CD8-positive, alpha-beta memory T cell (primary cell): Measurements from ENCODE around the gene VAV3. TPM values are rescaled to one million over a fixed set of nuclear protein-coding genes. Genes with fewer than 3 reads are reported as not detected.

Experiments used
- CTCF ChIA-PET: fragments of 350-600 bp; sonication (Branson Sonifier 250); formaldehyde crosslinking; loops from one replicate; lab custom pipeline; 2021; ENCODE audit warnings: antibody characterized with exemption; lab: Charles Lee
- POLR2A ChIA-PET: fragments of 350-600 bp; sonication (Branson Sonifier 250); formaldehyde crosslinking; loops from one replicate; lab custom pipeline; 2021; ENCODE audit warnings: antibody characterized with exemption; lab: Charles Lee
- DNase-seq, 5 donors: peaks; one replicate each; pipeline versions ENCODE4 v3.0.0 to v3.0.0-alpha.2; 2020 to 2022; ENCODE audit warnings: mixed read lengths in 1 of 5
- H3K27ac ChIP-seq: one replicate; pipeline ENCODE4 v1.7.0; 2013; ENCODE audit warnings: low read depth, mild to moderate bottlenecking, low read length, moderate library complexity
- H3K27me3 ChIP-seq: 2 replicates; pipeline ENCODE4 v1.7.0; 2013; ENCODE audit warnings: low read length, mild to moderate bottlenecking; ENCODE audit not compliant: insufficient read depth, poor library complexity, severe bottlenecking
- H3K36me3 ChIP-seq: 2 replicates; pipeline ENCODE4 v1.7.0; 2013; ENCODE audit warnings: mild to moderate bottlenecking, low read length, moderate library complexity; ENCODE audit not compliant: insufficient read depth
- H3K4me1 ChIP-seq: 2 replicates; pipeline ENCODE4 v1.7.0; 2013; ENCODE audit warnings: mild to moderate bottlenecking, low read length, moderate library complexity; ENCODE audit not compliant: insufficient read depth
- H3K4me3 ChIP-seq: 2 replicates; pipeline ENCODE4 v1.7.0; 2013; ENCODE audit warnings: mild to moderate bottlenecking, low read length
- H3K9me3 ChIP-seq: 2 replicates; pipeline ENCODE4 v1.7.0; 2013; ENCODE audit warnings: mild to moderate bottlenecking, low read length
- H3K27ac Mint-ChIP-seq, 8 donors: one replicate each; pipeline ENCODE4 v1.8.0; 2020 to 2021; ENCODE audit warnings: mixed read lengths in 8 of 8, mild to moderate bottlenecking in 6 of 8, inconsistent platforms in 3 of 8, moderate library complexity in 3 of 8
- H3K27me3 Mint-ChIP-seq, 2 donors: one replicate each; pipeline ENCODE4 v1.8.0; 2020 to 2021; ENCODE audit warnings: mixed read lengths in 2 of 2, mild to moderate bottlenecking in 1 of 2, moderate library complexity in 1 of 2
- H3K36me3 Mint-ChIP-seq, 3 donors: one replicate each; pipeline ENCODE4 v1.8.0; 2020 to 2021; ENCODE audit warnings: mixed read lengths in 3 of 3, inconsistent platforms in 1 of 3, mild to moderate bottlenecking in 1 of 3
- H3K4me1 Mint-ChIP-seq, 3 donors: one replicate each; pipeline ENCODE4 v1.8.0; 2020 to 2021; ENCODE audit warnings: mixed read lengths in 3 of 3, inconsistent platforms in 1 of 3, mild to moderate bottlenecking in 1 of 3
- H3K4me3 Mint-ChIP-seq, 7 donors: one replicate each; pipeline ENCODE4 v1.8.0; 2020 to 2021; ENCODE audit warnings: mixed read lengths in 7 of 7, mild to moderate bottlenecking in 6 of 7, moderate library complexity in 4 of 7, inconsistent platforms in 2 of 7
- H3K9me3 Mint-ChIP-seq, 5 donors: one replicate each; pipeline ENCODE4 v1.8.0; 2020 to 2022; ENCODE audit warnings: mixed read lengths in 5 of 5, mild to moderate bottlenecking in 3 of 5, moderate library complexity in 2 of 5, inconsistent platforms in 1 of 5
- polyA plus RNA-seq: library from polyadenylated mRNA; unstranded; fragments of 300-500 nt; fragmentation: Illumina TruSeq; gene quantifications from one replicate; pipeline ENCODE4 v1.2.3, GENCODE V29; 2021
- total RNA-seq, 2 experiments: library from RNA; stranded (reverse); gene quantifications; one replicate each; pipeline ENCODE4 v1.2.3, GENCODE V29; 2021

Gene VAV3
- total and polyA plus RNA-seq, 3 experiments from 2014 or later: 4.4 to 13.7 (median 4.7) TPM

DNA sequence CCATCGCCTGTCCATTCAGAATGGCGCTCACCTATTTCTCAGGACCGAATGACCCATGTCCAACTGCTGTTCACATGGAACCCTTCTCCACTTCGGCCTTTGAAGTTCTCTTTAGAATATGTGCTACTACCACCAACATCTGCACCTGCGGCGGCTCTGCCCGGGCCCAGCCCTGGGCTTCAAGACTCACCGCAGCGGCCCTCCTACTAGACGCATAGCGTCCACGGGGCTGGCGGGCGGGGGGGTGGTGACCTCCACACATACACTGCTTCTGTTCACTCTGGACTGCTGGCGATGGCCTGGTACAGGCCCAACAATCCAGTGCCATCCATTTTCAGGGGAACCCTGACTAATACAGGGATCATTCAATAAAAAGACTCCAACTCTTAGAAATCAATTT is 394.2 kb downstream of the VAV3 start:
- ChIA-PET POLR2A (no interaction called here), CTCF (no interaction called here)

DNA sequence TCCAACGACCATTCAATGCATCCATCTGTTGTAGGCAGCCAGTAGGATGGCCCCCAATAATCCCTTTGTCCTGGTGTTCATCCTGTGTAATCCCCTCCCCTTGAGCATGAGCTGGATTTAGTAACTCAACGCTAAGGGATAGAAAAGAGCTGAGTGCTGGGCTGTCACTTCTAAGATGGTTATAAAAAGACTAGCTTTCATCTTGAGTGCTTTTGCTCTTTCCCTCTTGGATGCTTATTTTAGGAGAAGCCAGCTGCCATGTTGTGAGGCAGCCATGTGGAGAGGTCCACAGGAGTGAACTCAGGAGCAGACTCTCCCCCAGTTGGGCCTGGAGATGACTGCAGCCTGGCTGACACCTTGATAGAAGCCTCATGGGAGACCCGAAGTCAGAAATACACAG is 401.5 kb downstream of the VAV3 start:
- Histone ChIP-seq H3K4me3 (no peak overlapping the region), H3K27ac (no peak overlapping the region), H3K36me3 (no peaks in the 10 kb centered on the region), H3K9me3 (no peaks in the 10 kb centered on the region), H3K4me1 (no peaks in the 10 kb centered on the region), H3K27me3 (no peaks in the 10 kb centered on the region)
- Mint-ChIP-seq H3K27ac (no peak overlapping the region), H3K9me3 (no peaks in the 10 kb centered on the region), H3K4me3 (no peak overlapping the region), H3K36me3 (no peaks in the 10 kb centered on the region), H3K4me1 (no peaks in the 10 kb centered on the region), H3K27me3 (no peaks in the 10 kb centered on the region)
- no peak for DNase-seq
- ChIA-PET CTCF (no interaction called here), POLR2A (no interaction called here)

More for the DNA sequence above, 394.2 kb downstream of the VAV3 start:
- Histone ChIP-seq H3K27ac (no peak overlapping the region), H3K4me1 (no peaks in the 10 kb centered on the region), H3K9me3 (no peaks in the 10 kb centered on the region), H3K36me3 (no peaks in the 10 kb centered on the region), H3K27me3 (no peaks in the 10 kb centered on the region), H3K4me3 (no peak overlapping the region)
- no peak for DNase-seq
- Mint-ChIP-seq H3K4me3 (no peak overlapping the region), H3K27ac (no peak overlapping the region), H3K4me1 (no peaks in the 10 kb centered on the region), H3K9me3 (no peaks in the 10 kb centered on the region), H3K27me3 (no peaks in the 10 kb centered on the region), H3K36me3 (peaks cover 11 to 34% (median 18%) of the 10 kb centered on the region in 3 donors)

DNA sequence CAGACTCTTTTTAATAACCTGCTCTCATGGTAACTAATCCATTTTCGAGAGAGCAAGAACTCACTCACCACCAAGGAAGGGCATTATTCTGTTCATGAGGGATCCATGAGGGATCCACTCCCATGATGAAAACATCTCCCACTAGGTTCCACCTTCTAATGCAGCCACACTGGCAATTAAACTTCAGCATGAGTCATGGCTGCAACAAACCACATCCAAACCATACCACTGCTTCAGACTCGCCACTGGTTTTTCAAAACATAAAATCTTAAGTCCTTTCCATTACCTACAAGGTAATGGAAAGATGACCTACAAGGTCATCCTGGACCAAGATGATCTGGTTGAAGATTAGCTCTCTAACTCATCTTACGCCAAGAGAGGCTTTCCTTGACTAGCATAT is 405.1 kb downstream of the VAV3 start:
- ChIA-PET CTCF (no interaction called here), POLR2A (no interaction called here)
- no peaks in the 10 kb centered on the region for H3K4me1 ChIP-seq
- H3K36me3 ChIP-seq: no peaks in the 10 kb centered on the region
- Mint-ChIP-seq H3K27ac (no peak overlapping the region), H3K27me3 (no peaks in the 10 kb centered on the region), H3K36me3 (no peaks in the 10 kb centered on the region), H3K4me1 (no peaks in the 10 kb centered on the region), H3K4me3 (no peak overlapping the region), H3K9me3 (no peaks in the 10 kb centered on the region)
- DNase-seq: no peak
- no peaks in the 10 kb centered on the region for H3K9me3 ChIP-seq
- H3K4me3 ChIP-seq: no peak overlapping the region
- no peaks in the 10 kb centered on the region for H3K27me3 ChIP-seq
- no peak overlapping the region for H3K27ac ChIP-seq

DNA sequence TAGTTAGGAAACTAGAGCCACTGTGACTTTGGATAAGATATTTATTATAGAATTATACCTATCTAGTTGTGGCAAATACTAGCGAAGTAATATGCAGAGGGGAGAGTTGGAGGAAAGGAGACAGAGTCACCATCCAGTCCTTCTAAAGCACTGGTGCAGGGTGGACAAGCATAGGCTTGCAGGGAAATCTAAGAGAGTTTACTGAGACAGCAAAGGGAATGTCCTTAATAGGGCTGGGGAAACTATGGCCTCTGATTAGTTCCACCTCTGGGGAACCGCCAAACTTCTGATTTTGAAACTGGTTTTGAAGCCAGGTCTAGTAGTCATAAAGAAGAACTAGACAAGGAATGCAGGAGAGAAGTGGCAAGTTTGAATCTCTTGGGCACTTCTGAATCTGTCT is 407.9 kb downstream of the VAV3 start:
- H3K36me3 Mint-ChIP-seq: no peaks in the 10 kb centered on the region

DNA sequence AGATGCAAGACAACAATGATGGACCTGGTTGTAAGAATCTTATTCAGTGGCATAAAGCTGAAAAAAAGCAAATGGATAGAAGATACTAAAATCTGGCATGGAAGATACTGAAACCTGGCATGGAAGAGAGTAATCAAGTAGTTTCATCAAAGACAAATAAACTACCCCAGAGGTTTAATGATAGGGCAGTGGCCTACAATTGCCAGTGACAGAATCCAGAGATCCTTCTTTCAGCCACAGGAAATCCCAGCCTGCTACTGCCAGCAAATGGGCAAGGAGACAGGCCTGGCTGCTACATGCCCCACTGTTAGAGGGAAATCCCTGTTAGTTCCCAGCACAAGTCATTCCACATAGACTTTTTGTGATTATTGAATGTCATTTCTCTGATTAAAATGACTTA is 409.4 kb downstream of the VAV3 start:
- no peaks in the 10 kb centered on the region for H3K9me3 ChIP-seq
- CTCF ChIA-PET: no interaction called here
- H3K4me3 ChIP-seq: no peak overlapping the region
- H3K9me3 Mint-ChIP-seq: no peaks in the 10 kb centered on the region
- POLR2A ChIA-PET: no interaction called here
- H3K27ac Mint-ChIP-seq: no peak overlapping the region
- H3K4me1 Mint-ChIP-seq: no peaks in the 10 kb centered on the region
- H3K36me3 ChIP-seq: no peaks in the 10 kb centered on the region
- no peaks in the 10 kb centered on the region for H3K4me1 ChIP-seq
- no peak overlapping the region for H3K27ac ChIP-seq
- H3K4me3 Mint-ChIP-seq: no peak overlapping the region
- H3K27me3 ChIP-seq: no peaks in the 10 kb centered on the region
- no peaks in the 10 kb centered on the region for H3K36me3 Mint-ChIP-seq
- no peak for DNase-seq
- no peaks in the 10 kb centered on the region for H3K27me3 Mint-ChIP-seq

More for the DNA sequence above, 407.9 kb downstream of the VAV3 start:
- Mint-ChIP-seq H3K27ac (no peak overlapping the region), H3K27me3 (no peaks in the 10 kb centered on the region), H3K4me1 (no peaks in the 10 kb centered on the region), H3K4me3 (no peak overlapping the region), H3K9me3 (no peaks in the 10 kb centered on the region)
- no peak for DNase-seq
- Histone ChIP-seq H3K36me3 (no peaks in the 10 kb centered on the region), H3K27ac (no peak overlapping the region), H3K27me3 (no peaks in the 10 kb centered on the region), H3K9me3 (no peaks in the 10 kb centered on the region), H3K4me1 (no peaks in the 10 kb centered on the region), H3K4me3 (no peak overlapping the region)
- CTCF ChIA-PET: no interaction called here
- POLR2A ChIA-PET: no interaction called here

DNA sequence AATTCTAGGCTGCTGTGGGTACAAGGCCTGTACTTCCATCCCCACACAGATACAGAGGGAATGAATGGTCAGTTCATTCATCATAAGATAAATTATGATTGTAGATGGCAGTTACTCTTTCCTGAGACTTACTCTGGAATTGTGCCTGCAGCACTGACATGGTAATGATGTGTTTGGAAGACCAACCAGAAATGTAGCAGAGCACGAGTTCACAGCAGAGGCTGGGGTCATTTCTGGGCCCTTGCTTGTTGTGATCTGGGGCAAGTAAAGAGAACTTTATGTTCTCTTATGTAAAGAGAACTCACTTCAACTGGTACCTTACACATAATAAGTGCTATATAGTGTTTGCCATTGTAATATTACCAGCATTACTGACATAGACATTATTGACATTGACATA is 412.2 kb downstream of the VAV3 start:
- Mint-ChIP-seq H3K4me3 (no peak overlapping the region), H3K4me1 (no peaks in the 10 kb centered on the region), H3K9me3 (no peaks in the 10 kb centered on the region), H3K27me3 (peaks cover 0 to 1% of the 10 kb centered on the region in 2 donors), H3K36me3 (no peaks in the 10 kb centered on the region), H3K27ac (no peak overlapping the region)
- Histone ChIP-seq H3K36me3 (no peaks in the 10 kb centered on the region), H3K4me1 (no peaks in the 10 kb centered on the region), H3K27me3 (no peaks in the 10 kb centered on the region), H3K27ac (no peak overlapping the region), H3K9me3 (no peaks in the 10 kb centered on the region), H3K4me3 (no peak overlapping the region)
- ChIA-PET POLR2A (no interaction called here), CTCF (interaction anchor here (1.0 kb wide), 1 partner anchor 10 kb away, joined by 3 read pairs; no protein-coding TSS in a partner anchor)
- DNase-seq: no peak

DNA sequence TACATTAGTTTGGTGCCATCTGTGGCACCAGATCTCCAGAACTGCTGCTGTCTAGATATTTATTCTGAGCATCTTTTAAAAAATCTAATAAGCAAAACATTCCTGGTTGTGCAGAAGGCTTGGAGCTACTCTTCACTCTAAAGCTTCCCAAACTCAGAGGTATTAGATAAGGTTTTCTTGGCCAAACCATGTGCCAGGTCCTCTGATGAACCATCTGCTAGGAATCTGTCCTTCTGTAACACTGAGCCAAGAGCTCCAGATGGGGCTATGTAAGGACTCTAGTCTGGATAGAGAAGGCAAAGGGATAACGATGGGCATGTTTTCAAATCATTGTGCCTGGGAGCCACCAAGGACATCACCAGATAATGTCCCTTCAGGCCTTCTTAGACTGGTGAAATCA is 413.5 kb downstream of the VAV3 start:
- Histone ChIP-seq H3K9me3 (no peaks in the 10 kb centered on the region), H3K27me3 (no peaks in the 10 kb centered on the region), H3K4me3 (no peak overlapping the region), H3K4me1 (no peaks in the 10 kb centered on the region), H3K36me3 (no peaks in the 10 kb centered on the region), H3K27ac (no peak overlapping the region)
- Mint-ChIP-seq H3K4me3 (no peak overlapping the region), H3K9me3 (no peaks in the 10 kb centered on the region), H3K4me1 (no peaks in the 10 kb centered on the region), H3K27ac (no peak overlapping the region), H3K27me3 (peaks cover 0 to 1% of the 10 kb centered on the region in 2 donors), H3K36me3 (no peaks in the 10 kb centered on the region)
- DNase-seq: no peak
- ChIA-PET CTCF (no interaction called here), POLR2A (no interaction called here)

DNA sequence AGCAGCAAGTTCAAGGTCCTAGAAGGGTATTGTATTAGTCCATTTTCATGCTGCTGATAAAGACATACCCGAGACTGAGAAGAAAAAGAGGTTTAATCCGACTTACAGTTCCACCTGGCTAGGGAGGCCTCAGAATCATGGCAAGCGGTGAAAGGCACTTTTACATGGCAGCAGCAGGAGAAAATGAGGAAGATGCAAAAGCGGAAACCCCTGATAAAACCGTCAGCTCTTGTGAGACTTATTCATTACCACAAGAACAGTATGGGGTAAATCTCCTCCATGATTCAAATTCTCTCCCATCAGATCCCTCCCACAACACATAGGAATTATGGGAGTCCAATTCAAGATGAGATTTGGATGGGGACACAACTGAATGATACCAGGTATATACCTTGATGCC is 414.6 kb downstream of the VAV3 start:
- ChIA-PET POLR2A (no interaction called here), CTCF (no interaction called here)
- no peaks in the 10 kb centered on the region for H3K9me3 ChIP-seq
- DNase-seq: no peak
- H3K27ac ChIP-seq: no peak overlapping the region
- Mint-ChIP-seq H3K27me3 (peaks cover 0 to 1% of the 10 kb centered on the region in 2 donors), H3K36me3 (no peaks in the 10 kb centered on the region), H3K4me3 (no peak overlapping the region), H3K27ac (no peak overlapping the region), H3K9me3 (no peaks in the 10 kb centered on the region), H3K4me1 (no peaks in the 10 kb centered on the region)
- H3K27me3 ChIP-seq: no peaks in the 10 kb centered on the region
- no peaks in the 10 kb centered on the region for H3K4me1 ChIP-seq
- H3K36me3 ChIP-seq: no peaks in the 10 kb centered on the region
- H3K4me3 ChIP-seq: no peak overlapping the region
